GM19372 (cell line): ENCODE data around the gene C21orf58.

Experiments used
- ATAC-seq: cut with Tn5 transposase; IDR thresholded peaks from one replicate; pipeline ENCODE4 v1.9.1; 2021; ENCODE audit warnings: mild to moderate bottlenecking, low read depth, moderate library complexity; ENCODE audit not compliant: unreplicated experiment

The C21orf58 gene

DNA sequence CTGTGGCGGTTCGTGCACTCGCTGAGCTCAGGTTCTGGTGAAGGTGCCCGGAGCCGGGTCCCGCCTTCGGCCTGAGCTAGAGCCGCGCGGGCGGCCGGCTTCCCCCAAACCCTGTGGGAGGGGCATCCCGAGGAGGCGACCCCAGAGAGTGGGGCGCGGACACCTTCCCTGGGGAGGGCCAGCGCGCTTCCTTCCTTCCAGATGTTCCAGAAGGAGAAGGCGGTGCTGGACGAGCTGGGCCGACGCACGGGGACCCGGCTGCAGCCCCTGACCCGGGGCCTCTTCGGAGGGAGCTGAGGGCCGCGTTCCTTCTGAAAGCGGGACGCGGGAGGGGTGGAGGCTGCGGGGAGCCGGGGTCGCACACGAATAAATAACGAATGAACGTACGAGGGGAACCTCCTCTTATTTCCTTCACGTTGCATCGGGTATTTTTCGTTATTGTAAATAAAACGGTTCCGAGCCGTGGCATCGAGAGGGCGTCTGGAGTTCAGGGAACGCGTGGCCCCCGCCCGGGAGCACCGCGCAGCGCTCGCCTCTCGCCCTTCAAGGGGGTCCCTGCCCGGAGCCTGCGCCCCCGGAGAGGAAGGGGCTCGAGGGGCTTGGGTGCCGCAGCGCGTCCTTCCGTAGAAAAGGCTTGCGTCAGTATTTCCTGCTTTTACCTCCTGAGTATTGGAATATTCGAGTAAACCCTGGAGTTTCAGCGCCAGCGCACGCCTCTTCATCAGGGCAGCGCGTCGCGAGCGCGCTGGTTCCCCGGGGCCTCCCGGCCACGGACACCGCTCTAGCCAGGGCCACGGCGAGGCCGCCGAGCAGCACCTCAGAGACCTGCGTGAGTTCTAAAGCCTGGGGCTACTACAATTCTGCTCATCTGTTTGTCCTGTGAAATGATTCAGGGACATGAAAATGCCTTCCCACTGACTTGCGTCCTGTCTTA is 26.1 kb downstream of the C21orf58 start:
- ATAC-seq: no peak

- peak; percentile 81 for ATAC-seq
These were observed 27.5 kb downstream of the C21orf58 start for GRCh38 chr21:46295996-46296752.

- no peak for ATAC-seq
These were observed 28.4 kb downstream of the C21orf58 start for GRCh38 chr21:46295177-46295770.

- no peak for ATAC-seq
These were observed 29.0 kb downstream of the C21orf58 start for GRCh38 chr21:46294647-46295176.

DNA sequence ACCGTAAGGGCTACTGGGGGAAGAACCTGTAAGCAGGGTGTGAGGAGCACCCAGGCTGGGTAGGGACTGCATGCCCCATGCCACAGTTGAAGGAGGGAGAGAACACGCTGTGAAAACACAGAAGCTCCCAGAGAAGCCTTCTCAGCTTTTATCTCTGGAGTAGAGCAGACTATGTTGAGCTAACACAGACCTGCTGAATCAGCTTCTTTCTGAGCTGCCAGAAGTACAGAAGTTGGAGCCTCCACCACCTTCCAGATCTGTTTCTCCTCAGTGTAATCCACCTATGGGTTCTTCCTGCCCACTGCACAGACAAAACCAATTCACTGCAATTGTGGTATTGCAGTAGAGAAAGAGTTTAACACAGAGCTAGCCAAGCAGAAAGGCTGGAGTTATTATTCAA is 32.1 kb downstream of the C21orf58 start:
- no peak for ATAC-seq

DNA sequence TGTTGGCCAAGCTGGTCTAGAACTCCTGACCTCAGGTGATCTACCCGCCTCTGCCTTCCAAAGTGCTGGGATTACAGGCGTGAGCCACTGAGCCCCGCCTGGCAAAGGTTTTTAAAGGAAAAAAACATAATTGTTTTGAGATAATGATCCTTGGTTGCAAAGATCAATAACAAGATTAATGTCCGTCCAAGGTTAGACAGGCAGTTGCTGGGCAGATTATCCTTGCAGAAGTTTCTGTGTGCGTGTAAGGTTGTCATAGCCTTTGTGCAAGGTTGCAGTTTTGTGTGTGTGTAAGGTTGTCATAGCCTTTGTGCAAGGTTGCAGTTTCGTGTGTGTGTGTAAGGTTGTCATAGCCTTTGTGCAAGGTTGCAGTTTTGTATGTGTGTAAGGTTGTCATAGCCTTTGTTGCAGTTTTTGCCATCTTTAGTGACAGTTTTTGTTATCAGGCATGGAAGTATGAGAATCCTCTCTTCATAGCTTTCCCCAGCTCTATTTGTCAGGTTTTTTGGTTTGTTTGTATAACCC is 34.0 kb downstream of the C21orf58 start:
- no peak for ATAC-seq

DNA sequence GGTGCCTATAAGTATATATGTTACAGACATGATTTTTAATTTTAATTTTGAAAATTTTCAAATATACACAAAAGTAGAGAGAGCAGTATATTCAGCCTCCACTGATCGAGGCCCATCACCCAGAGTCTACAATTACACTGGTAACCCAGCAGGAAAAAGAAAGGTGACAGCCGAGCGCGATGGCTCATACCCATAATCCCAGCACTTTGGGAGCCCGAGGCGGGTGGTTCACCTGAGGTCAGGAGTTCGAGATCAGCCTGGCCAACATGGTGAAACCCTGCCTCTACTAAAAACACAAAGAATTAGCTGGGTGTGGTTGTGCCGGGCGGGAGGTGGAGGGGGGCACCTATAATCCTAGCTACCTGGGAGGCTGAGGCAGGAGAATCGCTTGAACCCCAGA is 36.1 kb downstream of the C21orf58 start:
- ATAC-seq: no peak

- ATAC-seq: no peak
These were observed 37.0 kb downstream of the C21orf58 start for GRCh38 chr21:46286648-46287002.

DNA sequence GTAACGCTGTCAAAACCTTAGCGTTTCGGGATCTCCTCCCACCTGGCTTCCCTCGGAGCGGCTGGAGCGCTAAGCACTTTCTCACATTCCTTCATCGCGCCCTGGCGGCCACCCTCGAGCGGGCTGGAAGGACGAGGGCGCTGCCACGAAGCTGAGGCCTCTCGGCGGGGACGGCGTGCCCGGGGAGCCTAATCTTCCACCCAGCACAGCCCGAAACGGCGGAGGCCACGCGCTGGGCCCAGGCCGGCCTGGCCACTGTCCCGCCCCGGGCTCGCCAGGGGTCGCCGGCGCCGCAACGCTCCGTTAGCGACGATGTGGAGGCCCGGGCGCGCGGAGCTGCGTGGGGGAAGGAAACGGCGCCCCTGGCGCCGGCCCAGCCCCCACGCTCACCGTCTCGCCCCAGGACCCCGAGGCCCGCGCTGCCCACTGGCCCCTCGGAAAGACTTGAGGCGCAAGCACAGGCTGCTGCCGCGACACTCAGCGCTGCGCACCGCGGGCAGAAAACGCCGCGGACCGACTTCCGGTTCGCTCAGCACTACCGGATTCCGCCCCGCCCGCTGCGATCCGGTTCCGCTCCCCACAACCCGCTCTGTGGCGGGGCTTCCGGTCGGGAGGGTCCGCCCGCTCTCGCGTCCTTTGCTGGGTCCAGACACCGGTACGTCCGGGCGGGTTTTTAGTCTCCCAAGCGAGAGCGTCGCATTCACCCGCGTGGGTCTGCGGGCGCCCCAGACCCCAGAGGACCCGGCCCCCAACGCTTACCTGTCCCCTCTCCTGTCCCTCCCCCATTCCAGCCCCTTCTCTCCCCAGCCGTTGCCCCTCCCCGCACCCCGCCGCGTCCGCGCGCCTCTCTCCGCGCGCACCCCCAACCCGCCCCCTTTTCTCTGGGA is 37.7 kb downstream of the C21orf58 start, which contains the start of gene YBEY:
Gene YBEY, plus strand, starts transcription at position 582 of the 887 bp plus-strand sequence. CDS start 572 bp downstream, outside the sequence.
- peak; percentile 91 for ATAC-seq

DNA sequence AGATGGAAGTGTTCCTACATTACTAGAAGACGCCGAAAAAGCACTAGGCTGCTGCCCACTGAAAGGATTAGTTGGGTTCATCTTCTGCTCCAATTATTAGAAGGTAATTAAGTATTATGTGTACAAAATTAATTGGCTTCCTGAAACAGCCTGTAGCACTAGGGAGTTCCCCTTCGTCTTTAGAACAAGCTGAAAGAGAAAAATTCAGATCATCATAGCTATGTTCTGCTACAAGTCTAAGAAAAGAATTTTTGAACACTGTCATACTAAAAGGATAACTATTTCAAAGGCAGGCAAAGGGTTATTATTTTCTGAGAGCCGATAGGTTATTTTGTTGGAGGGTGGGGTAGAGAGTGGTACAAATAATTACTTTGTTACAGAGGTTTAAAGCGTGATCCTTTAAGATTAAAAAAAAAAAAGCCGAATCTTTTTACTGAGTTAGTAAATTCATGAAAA is 38.4 kb downstream of the C21orf58 start, which contains the start of gene MCM3AP:
Gene MCM3AP, minus strand, starts transcription at position 406 of the 456 bp plus-strand sequence. Its CDS starts 325 bp downstream, at position 81.
- no peak for ATAC-seq

DNA sequence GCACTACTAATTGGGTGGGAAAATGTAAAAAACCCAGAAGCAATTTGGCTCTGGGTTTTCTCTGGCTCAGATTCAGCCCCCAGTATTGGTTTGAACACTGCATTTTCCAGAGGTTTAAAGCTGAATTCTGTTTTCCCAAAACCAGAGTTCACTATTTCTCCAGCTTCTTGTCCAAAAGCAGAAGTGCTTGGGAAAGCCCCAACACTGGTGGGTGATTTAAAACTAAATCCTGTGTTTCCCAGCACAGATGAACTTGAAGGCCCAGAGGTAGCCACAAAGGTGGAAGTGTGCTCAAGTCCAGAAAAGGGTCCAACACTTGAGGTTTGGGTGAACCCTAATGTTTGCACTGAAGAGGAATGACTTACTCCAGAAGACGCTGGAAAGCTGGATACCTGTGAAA is 38.9 kb downstream of the C21orf58 start:
- ATAC-seq: no peak

DNA sequence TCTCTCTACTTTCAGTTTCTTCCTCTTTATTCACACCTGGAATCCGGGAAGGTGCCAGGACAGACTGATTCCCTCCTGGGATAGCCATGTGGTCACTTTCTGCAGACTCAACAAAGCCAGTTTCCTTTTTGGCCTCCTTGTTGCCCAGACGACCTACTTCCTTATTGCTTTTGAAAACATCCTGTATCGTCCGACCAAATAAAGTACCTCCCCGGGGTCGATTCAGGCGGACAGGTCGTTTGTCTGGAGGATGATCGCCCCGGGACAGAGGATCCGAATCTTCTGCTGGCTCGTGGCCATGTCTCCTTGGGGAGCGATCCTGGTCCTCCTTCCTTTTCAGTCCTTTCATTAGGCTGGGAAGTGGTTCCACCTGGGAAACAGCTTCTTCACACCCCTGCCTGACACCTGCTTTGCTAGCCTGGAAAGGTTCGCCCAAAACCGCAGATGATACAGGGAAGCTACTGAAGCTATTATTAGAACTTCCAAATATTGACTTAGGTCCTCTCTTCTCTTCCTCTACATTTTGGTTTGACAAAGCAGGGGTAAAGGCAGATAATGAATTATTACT is 39.5 kb downstream of the C21orf58 start:
- ATAC-seq: no peak

- no peak for ATAC-seq
These were observed 48.8 kb downstream of the C21orf58 start for GRCh38 chr21:46274797-46275390.

- ATAC-seq: no peak
These were observed 50.3 kb downstream of the C21orf58 start for GRCh38 chr21:46273341-46273740.

DNA sequence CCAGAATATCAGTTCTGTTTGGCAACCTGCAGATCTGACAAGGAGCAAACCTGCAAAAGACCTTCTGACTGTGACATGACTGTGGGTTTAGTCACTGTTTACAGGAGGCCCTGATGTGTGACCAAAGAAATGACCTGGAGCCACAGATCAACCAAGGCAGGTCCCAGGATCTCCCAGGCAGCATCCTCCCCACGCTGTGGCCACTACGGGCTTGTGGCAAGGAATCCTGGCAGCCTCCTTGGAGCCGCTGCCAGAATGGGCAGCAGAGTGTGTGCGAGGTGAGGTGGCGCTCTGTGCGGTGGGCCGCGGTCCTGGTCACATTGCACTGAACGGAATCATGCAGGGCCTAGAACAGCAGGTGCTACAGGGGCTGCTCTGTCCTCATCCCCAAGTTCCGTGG is 54.2 kb downstream of the C21orf58 start:
- no peak for ATAC-seq

DNA sequence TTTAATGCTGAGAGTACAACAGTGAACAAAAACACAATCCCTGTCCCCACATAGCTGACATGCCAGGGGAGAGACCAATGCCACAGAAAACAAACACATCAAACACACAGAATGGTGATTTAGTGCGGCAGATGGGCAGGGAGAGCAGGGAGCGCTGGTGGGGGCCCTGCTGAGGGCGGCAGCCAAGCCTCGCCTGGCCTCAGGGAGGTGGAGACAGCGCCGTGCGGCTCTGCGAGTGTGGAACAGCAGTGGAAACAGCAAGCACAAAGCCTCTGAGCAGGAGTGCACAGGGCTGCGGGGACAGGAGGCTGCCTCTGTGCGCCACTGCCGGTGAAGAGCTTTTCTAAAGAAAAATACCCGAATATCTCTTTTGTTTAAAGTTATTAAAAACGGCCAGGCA is 55.3 kb downstream of the C21orf58 start:
- ATAC-seq: no peak

GRCh38 chr21:46266946-46267345 is 56.7 kb downstream of the C21orf58 start:
- no peak for ATAC-seq

DNA sequence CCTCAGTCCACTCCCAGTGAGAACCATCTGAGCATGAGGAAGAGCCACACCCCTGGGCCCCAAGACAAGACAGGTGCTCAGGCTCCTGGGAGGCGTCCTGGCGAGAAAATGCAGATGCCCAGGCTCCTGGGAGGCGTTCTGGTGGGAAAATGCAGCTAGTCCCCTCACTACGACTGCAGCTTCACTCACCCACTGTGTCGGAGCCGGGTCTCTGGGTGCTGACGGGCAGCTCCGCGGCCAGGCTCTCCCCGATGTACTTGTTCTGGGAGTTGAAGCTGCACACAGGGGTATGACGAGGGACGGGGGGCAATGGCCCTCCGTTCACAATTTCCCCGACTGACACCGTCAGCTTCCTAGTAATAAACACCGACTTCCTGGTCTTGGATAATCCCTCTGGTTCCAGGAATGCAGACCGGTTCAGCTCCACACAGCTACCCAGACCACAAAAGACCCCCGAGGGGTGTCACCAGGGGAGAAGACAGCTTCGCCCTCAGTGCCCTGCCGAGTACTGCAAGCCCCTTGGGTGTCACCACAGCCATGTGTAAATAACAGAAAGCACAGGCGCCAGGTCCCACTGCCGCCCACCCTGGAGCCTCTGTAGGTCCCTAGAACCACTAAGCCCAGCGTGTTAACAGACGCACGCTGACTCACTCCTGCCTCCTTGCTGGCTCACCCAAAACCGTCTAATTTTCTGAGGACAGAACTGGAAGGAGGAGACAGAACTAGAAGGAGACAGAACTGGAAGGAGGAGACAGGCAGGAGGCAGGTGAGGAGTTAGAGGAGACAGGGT is 57.7 kb downstream of the C21orf58 start:
- ATAC-seq: no peak
